SJSA1 (cell line): Measurements from ENCODE around the gene A3GALT2. TPM values are rescaled to one million over a fixed set of nuclear protein-coding genes. Genes with fewer than 3 reads are reported as not detected.

ENCODE experiments used
- DNase-seq, 2 experiments: peaks; one replicate each; pipeline ENCODE4 v3.0.0-alpha.2; 2015 to 2020; ENCODE audit warnings: low spot score in 2 of 2, low read depth in 1 of 2
- H3K27ac ChIP-seq: fragments of 250-450 bp; sonication (Bioruptor Pico); 2 replicates; pipeline ENCODE4 v1.5.1; 2020; ENCODE audit warnings: mild to moderate bottlenecking, moderate library complexity
- H3K27me3 ChIP-seq: fragments of 250-450 bp; sonication (Bioruptor Pico); replicated peaks from 2 replicates; pipeline ENCODE4 v1.5.1; 2020; ENCODE audit warnings: mild to moderate bottlenecking, moderate library complexity
- H3K36me3 ChIP-seq: fragments of 250-450 bp; sonication (Bioruptor Pico); 2 replicates; pipeline ENCODE4 v1.5.1; 2020; ENCODE audit warnings: mild to moderate bottlenecking
- H3K4me1 ChIP-seq: fragments of 250-450 bp; sonication (Bioruptor Pico); replicated peaks from 2 replicates; pipeline ENCODE4 v1.6.1; 2021; ENCODE audit warnings: mild to moderate bottlenecking
- H3K4me3 ChIP-seq: fragments of 250-450 bp; sonication (Bioruptor Pico); 2 replicates; pipeline ENCODE4 v1.5.1; 2020; ENCODE audit warnings: mild to moderate bottlenecking
- H3K9me3 ChIP-seq: fragments of 250-450 bp; sonication (Bioruptor Pico); replicated peaks from 2 replicates; pipeline ENCODE4 v1.5.1; 2020; ENCODE audit warnings: mild to moderate bottlenecking
- total RNA-seq: library from RNA; depleted of rRNA; stranded (reverse); fragments of >200 nt; shearing (Covaris generic); gene quantifications from 2 replicates; pipeline ENCODE4 v1.2.3, GENCODE V29; 2014

The A3GALT2 gene
- total RNA-seq, 1 experiment from 2014 or later: not detected

GRCh38 chr1:33269621-33270020, 51.3 kb downstream of the A3GALT2 start:
- no peaks in the 10 kb centered on the region for H3K27me3 ChIP-seq
- no peak overlapping the region for H3K27ac ChIP-seq
- no peak for DNase-seq

GRCh38 chr1:33268927-33269610, 51.8 kb downstream of the A3GALT2 start:
- H3K36me3 ChIP-seq: peaks cover 31% of the 10 kb centered on the region
- no peak for DNase-seq
- H3K4me1 ChIP-seq: peaks cover 7% of the 10 kb centered on the region
- H3K9me3 ChIP-seq: no peaks in the 10 kb centered on the region
- no peak overlapping the region for H3K27ac ChIP-seq
- H3K4me3 ChIP-seq: no peak overlapping the region
- H3K27me3 ChIP-seq: no peaks in the 10 kb centered on the region

More at GRCh38 chr1:33269621-33270020, 51.3 kb downstream of the A3GALT2 start:
- H3K9me3 ChIP-seq: no peaks in the 10 kb centered on the region
- H3K4me1 ChIP-seq: peaks cover 1% of the 10 kb centered on the region
- H3K36me3 ChIP-seq: peaks cover 28% of the 10 kb centered on the region
- no peak overlapping the region for H3K4me3 ChIP-seq

GRCh38 chr1:33268457-33268856, 52.4 kb downstream of the A3GALT2 start:
- Histone ChIP-seq H3K9me3 (no peaks in the 10 kb centered on the region), H3K36me3 (peaks cover 31% of the 10 kb centered on the region), H3K27ac (no peak overlapping the region), H3K4me3 (no peak overlapping the region), H3K4me1 (peaks cover 13% of the 10 kb centered on the region), H3K27me3 (no peaks in the 10 kb centered on the region)
- DNase-seq: no peak

GRCh38 chr1:33267468-33268205, 53.3 kb downstream of the A3GALT2 start:
- H3K4me3 ChIP-seq: no peak overlapping the region
- no peak overlapping the region for H3K27ac ChIP-seq
- no peaks in the 10 kb centered on the region for H3K9me3 ChIP-seq
- H3K36me3 ChIP-seq: peaks cover 35% of the 10 kb centered on the region
- no peaks in the 10 kb centered on the region for H3K27me3 ChIP-seq
- peaks cover 21% of the 10 kb centered on the region for H3K4me1 ChIP-seq
- DNase-seq: no peak

GRCh38 chr1:33266766-33267165, 54.1 kb downstream of the A3GALT2 start:
- H3K4me1 ChIP-seq: peaks cover 21% of the 10 kb centered on the region
- peaks cover 36% of the 10 kb centered on the region for H3K36me3 ChIP-seq
- no peak for DNase-seq
- no peaks in the 10 kb centered on the region for H3K27me3 ChIP-seq
- H3K9me3 ChIP-seq: no peaks in the 10 kb centered on the region
- H3K4me3 ChIP-seq: no peak overlapping the region
- no peak overlapping the region for H3K27ac ChIP-seq

- no peak overlapping the region for H3K4me3 ChIP-seq
- DNase-seq: no peak
- peaks cover 31% of the 10 kb centered on the region for H3K36me3 ChIP-seq
- no peak overlapping the region for H3K27ac ChIP-seq
- H3K9me3 ChIP-seq: no peaks in the 10 kb centered on the region
- no peaks in the 10 kb centered on the region for H3K27me3 ChIP-seq
- H3K4me1 ChIP-seq: peaks cover 21% of the 10 kb centered on the region
These were observed 54.9 kb downstream of the A3GALT2 start for GRCh38 chr1:33265780-33266605.

GRCh38 chr1:33263890-33264504, 56.9 kb downstream of the A3GALT2 start:
- Histone ChIP-seq H3K27me3 (no peaks in the 10 kb centered on the region), H3K36me3 (peaks cover 31% of the 10 kb centered on the region), H3K4me1 (peaks cover 31% of the 10 kb centered on the region), H3K9me3 (no peaks in the 10 kb centered on the region), H3K27ac (peak overlapping the region; percentile 1; the same call in 1 of the 2 replicates), H3K4me3 (no peak overlapping the region)
- DNase-seq: peak in 1 of 2 experiments; percentile 47

- Histone ChIP-seq H3K27ac (no peak overlapping the region), H3K27me3 (no peaks in the 10 kb centered on the region), H3K4me1 (peaks cover 47% of the 10 kb centered on the region), H3K36me3 (peaks cover 39% of the 10 kb centered on the region), H3K4me3 (no peak overlapping the region), H3K9me3 (no peaks in the 10 kb centered on the region)
- DNase-seq: no peak
These were observed 59.6 kb downstream of the A3GALT2 start for GRCh38 chr1:33261344-33261743.

GRCh38 chr1:33260439-33260838, 60.5 kb downstream of the A3GALT2 start:
- H3K27me3 ChIP-seq: no peaks in the 10 kb centered on the region
- no peaks in the 10 kb centered on the region for H3K9me3 ChIP-seq
- peaks cover 52% of the 10 kb centered on the region for H3K4me1 ChIP-seq
- DNase-seq: no peak
- H3K27ac ChIP-seq: no peak overlapping the region
- peaks cover 39% of the 10 kb centered on the region for H3K36me3 ChIP-seq
- H3K4me3 ChIP-seq: no peak overlapping the region

GRCh38 chr1:33259879-33260278, 61.0 kb downstream of the A3GALT2 start:
- DNase-seq: no peak
- Histone ChIP-seq H3K36me3 (peaks cover 39% of the 10 kb centered on the region), H3K4me1 (peaks cover 57% of the 10 kb centered on the region)

GRCh38 chr1:33258788-33259274, 62.1 kb downstream of the A3GALT2 start:
- peak overlapping the region; percentile 95 for H3K27ac ChIP-seq
- DNase-seq: no peak
- no peak overlapping the region for H3K4me3 ChIP-seq
- H3K9me3 ChIP-seq: no peaks in the 10 kb centered on the region
- H3K27me3 ChIP-seq: no peaks in the 10 kb centered on the region
- peaks cover 35% of the 10 kb centered on the region for H3K36me3 ChIP-seq
- H3K4me1 ChIP-seq: peaks cover 49% of the 10 kb centered on the region

More at GRCh38 chr1:33259879-33260278, 61.0 kb downstream of the A3GALT2 start:
- Histone ChIP-seq H3K27ac (no peak overlapping the region), H3K27me3 (no peaks in the 10 kb centered on the region), H3K9me3 (no peaks in the 10 kb centered on the region), H3K4me3 (no peak overlapping the region)

- peak; percentile 76 to 77 for DNase-seq
- Histone ChIP-seq H3K27ac (peak overlapping the region; percentile 95), H3K9me3 (no peaks in the 10 kb centered on the region), H3K27me3 (no peaks in the 10 kb centered on the region), H3K36me3 (peaks cover 34% of the 10 kb centered on the region), H3K4me3 (peak overlapping the region; percentile 74), H3K4me1 (peaks cover 41% of the 10 kb centered on the region)
These were observed 62.9 kb downstream of the A3GALT2 start for GRCh38 chr1:33257772-33258712.
